Calu3 (cell line): ENCODE data around the gene PSD. TPM values are rescaled to one million over a fixed set of nuclear protein-coding genes. Genes with fewer than 3 reads are reported as not detected.

Experiments
- BruUV-seq: library from RNA; stranded (reverse); fragments of 400-500 nt; replicated peaks from 2 replicates; lab custom pipeline; 2021; lab: Mats Ljungman, UMichigan
- CTCF ChIA-PET: fragments of 300-600 bp; sonication (Branson Sonifier 250); formaldehyde crosslinking; loops from one replicate; lab custom pipeline; 2022; ENCODE audit warnings: antibody characterized with exemption; lab: Charles Lee
- DNase-seq: peaks from one replicate; pipeline ENCODE4 v3.0.0; 2022
- H3K27ac Mint-ChIP-seq: one replicate; pipeline ENCODE4 v1.8.0; 2022; ENCODE audit warnings: mixed read lengths; ENCODE audit not compliant: unreplicated experiment
- H3K27me3 Mint-ChIP-seq: one replicate; pipeline ENCODE4 v1.8.0; 2022; ENCODE audit warnings: mixed read lengths; ENCODE audit not compliant: unreplicated experiment
- H3K36me3 Mint-ChIP-seq: one replicate; pipeline ENCODE4 v1.8.0; 2022; ENCODE audit warnings: mild to moderate bottlenecking, moderate library complexity, mixed read lengths; ENCODE audit not compliant: insufficient read depth, unreplicated experiment
- H3K4me1 Mint-ChIP-seq: one replicate; pipeline ENCODE4 v1.8.0; 2022; ENCODE audit warnings: mild to moderate bottlenecking, low read depth, mixed read lengths; ENCODE audit not compliant: unreplicated experiment
- H3K4me3 Mint-ChIP-seq: one replicate; pipeline ENCODE4 v1.8.0; 2022; ENCODE audit warnings: mild to moderate bottlenecking, low read depth, moderate library complexity, mixed read lengths; ENCODE audit not compliant: unreplicated experiment
- H3K9me3 Mint-ChIP-seq: one replicate; pipeline ENCODE4 v1.8.0; 2022; ENCODE audit warnings: low read depth, mixed read lengths; ENCODE audit not compliant: unreplicated experiment
- intact Hi-C: fragments of 100-400 bp; cut with micrococcal nuclease; formaldehyde crosslinking; loops from one replicate; pipeline ENCODE4 v1.10.0; 2022; ENCODE audit not compliant: unreplicated experiment
- total RNA-seq: library from RNA; stranded (reverse); gene quantifications from 2 replicates; pipeline ENCODE4 v1.2.3, GENCODE V29; 2022
- TF ChIP-seq, protein P1 (sequence below): fragments of 200-600 bp; IDR thresholded peaks from one replicate; pipeline ENCODE4 v1.8.0; 2022; ENCODE audit warnings: antibody characterized with exemption; ENCODE audit not compliant: unreplicated experiment

PSD gene
- total RNA-seq, 1 experiment from 2014 or later, result 0.35 TPM

DNA sequence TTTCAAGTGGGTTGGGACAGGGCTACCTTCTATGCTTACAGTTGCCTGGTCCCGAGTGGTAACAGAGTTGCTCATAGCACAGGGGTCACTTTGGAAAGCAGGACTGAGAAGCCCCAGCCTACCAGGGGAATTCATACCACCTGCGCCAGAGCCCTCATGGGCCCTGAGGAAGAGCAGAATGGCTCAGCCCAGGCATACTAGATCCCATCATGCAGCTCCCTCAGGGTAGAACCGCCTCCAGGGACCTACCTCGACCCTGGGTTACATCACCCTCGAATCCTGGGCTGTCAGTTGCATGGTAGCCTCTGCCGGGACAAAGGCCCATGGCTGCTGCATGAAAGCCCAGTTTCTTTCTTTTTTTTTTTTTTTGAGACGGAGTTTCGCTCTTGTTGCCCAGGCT, 10.9 kb upstream of the PSD start:
- TF ChIP-seq, protein P1, sequence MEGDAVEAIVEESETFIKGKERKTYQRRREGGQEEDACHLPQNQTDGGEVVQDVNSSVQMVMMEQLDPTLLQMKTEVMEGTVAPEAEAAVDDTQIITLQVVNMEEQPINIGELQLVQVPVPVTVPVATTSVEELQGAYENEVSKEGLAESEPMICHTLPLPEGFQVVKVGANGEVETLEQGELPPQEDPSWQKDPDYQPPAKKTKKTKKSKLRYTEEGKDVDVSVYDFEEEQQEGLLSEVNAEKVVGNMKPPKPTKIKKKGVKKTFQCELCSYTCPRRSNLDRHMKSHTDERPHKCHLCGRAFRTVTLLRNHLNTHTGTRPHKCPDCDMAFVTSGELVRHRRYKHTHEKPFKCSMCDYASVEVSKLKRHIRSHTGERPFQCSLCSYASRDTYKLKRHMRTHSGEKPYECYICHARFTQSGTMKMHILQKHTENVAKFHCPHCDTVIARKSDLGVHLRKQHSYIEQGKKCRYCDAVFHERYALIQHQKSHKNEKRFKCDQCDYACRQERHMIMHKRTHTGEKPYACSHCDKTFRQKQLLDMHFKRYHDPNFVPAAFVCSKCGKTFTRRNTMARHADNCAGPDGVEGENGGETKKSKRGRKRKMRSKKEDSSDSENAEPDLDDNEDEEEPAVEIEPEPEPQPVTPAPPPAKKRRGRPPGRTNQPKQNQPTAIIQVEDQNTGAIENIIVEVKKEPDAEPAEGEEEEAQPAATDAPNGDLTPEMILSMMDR, result no peak
- no TSS peak for BruUV-seq
- no peak overlapping the region for H3K4me3 Mint-ChIP-seq
- peaks cover 4% of the 10 kb centered on the region for H3K27me3 Mint-ChIP-seq
- intact Hi-C loops, result no loop called here
- no peak overlapping the region for H3K27ac Mint-ChIP-seq
- no peaks in the 10 kb centered on the region for H3K9me3 Mint-ChIP-seq
- H3K36me3 Mint-ChIP-seq, result peaks cover 21% of the 10 kb centered on the region
- CTCF ChIA-PET, result no interaction called here
- H3K4me1 Mint-ChIP-seq, result peaks cover 33% of the 10 kb centered on the region
- DNase-seq, result no peak

GRCh38 chr10:102426803-102427287, 8.3 kb upstream of the PSD start:
- CTCF ChIA-PET, result no interaction called here

DNA sequence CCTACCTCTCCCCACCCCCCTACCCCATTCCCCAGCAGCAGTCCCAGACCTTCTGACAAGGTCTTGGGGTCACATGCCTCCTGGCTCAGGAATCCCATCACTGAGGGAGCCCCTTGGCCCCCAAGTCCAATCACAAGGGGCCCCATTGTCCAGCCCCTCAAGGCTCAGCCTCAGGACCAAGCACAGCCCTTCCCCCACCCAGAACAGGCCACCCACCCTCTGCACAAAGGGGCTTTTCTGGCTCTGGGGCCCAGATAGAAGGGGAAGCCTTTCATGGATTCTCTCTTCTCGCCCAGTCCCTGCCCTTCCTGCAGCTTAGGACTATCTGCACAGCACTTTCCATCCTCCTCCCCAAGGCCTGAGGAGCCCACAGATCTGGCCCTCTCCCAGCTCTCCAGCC, 6.9 kb upstream of the PSD start:
- no TSS peak for BruUV-seq
- Mint-ChIP-seq H3K27ac (no peak overlapping the region), H3K36me3 (peaks cover 33% of the 10 kb centered on the region), H3K9me3 (no peaks in the 10 kb centered on the region), H3K4me1 (peaks cover 17% of the 10 kb centered on the region), H3K27me3 (no peaks in the 10 kb centered on the region), H3K4me3 (no peak overlapping the region)
- intact Hi-C loops, result no loop called here
- TF ChIP-seq, protein P1, result no peak
- no peak for DNase-seq
- CTCF ChIA-PET, result no interaction called here

More at GRCh38 chr10:102426803-102427287, 8.3 kb upstream of the PSD start:
- no peak for DNase-seq
- no peak overlapping the region for H3K4me3 Mint-ChIP-seq
- no peaks in the 10 kb centered on the region for H3K9me3 Mint-ChIP-seq
- H3K4me1 Mint-ChIP-seq, result peaks cover 23% of the 10 kb centered on the region
- TF ChIP-seq, protein P1, result no peak
- no TSS peak for BruUV-seq
- intact Hi-C loops, result no loop called here
- no peaks in the 10 kb centered on the region for H3K27me3 Mint-ChIP-seq
- H3K27ac Mint-ChIP-seq, result no peak overlapping the region
- H3K36me3 Mint-ChIP-seq, result peaks cover 25% of the 10 kb centered on the region

DNA sequence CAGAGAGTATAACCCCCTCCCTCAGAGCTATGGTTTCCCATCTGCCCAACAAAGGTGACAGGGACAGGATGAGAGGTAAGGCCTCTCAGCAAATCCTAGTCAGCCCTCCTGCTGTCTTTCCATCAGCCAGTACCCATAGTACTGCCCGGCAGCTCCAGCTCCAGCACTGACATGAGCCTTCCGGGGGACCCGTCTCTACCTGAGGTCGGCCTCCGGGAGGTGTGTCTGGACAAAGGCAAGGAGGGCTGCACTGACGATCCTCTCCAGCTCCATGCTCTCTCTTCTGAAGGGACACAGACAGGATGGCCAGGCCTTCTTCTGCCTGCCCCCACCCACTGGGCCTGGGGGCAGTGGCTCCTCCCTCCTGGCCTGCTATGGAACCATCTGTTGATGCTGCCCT, 6.3 kb upstream of the PSD start:
- intact Hi-C loops, result no loop called here
- Mint-ChIP-seq H3K4me1 (peaks cover 17% of the 10 kb centered on the region), H3K27ac (no peak overlapping the region), H3K9me3 (no peaks in the 10 kb centered on the region), H3K36me3 (peaks cover 38% of the 10 kb centered on the region), H3K27me3 (no peaks in the 10 kb centered on the region), H3K4me3 (no peak overlapping the region)
- DNase-seq, result no peak
- CTCF ChIA-PET, result no interaction called here
- no TSS peak for BruUV-seq
- TF ChIP-seq, protein P1, result no peak
